IPS-NIHi7 (cell line): ENCODE measurements around the gene AGER.
A peak's percentile ranks its signal among the peaks of the same experiment; 100 is the strongest.
"Not testable (repeated sequence)": the region's sequence is repeated elsewhere in the genome, so short reads cannot be mapped to it uniquely, and the experiment has no call there.

Experiments used
- DNase-seq: peaks from one replicate; pipeline ENCODE4 v3.0.0; 2012; ENCODE audit warnings: mixed read lengths; ENCODE audit errors: extremely low spot score

The AGER gene

DNA sequence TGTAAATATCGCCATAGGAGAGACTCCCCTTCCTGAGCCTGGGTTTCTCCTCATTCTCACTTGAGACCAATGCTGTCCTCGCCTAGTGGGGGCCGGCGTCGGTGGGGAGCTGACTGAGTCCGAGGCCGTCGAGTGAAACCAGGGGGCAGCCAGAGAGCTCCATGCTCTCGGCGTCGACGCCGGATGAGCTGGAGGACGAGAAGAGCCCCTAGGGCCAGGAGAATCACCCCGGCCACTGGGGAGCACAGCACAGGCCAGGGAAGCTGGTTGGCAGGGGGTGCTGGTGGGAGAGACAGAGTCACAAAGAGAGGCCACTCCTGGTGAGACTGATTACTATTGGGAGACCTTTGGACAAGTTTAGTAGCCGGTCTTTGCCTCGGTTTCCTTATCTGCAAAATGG is 14.8 kb upstream of the AGER start:
- no peak for DNase-seq

DNA sequence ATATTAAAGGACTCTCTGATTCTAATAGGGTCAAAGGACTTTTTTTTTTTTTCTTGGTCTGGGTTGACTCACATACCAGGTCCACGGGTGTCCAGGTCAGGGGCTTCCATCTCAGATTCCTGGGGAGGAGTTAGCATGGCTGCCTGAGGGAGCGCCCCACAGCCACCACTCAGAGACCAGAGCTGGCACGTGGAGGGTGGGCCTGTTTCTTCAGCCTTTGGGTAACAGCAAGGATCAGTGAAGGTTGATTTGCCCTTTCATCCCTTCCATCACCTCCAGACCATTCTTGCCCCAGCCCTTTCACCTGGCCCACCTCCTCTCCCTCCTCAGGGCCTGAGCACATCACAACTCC is 14.3 kb upstream of the AGER start:
- DNase-seq: no peak

DNA sequence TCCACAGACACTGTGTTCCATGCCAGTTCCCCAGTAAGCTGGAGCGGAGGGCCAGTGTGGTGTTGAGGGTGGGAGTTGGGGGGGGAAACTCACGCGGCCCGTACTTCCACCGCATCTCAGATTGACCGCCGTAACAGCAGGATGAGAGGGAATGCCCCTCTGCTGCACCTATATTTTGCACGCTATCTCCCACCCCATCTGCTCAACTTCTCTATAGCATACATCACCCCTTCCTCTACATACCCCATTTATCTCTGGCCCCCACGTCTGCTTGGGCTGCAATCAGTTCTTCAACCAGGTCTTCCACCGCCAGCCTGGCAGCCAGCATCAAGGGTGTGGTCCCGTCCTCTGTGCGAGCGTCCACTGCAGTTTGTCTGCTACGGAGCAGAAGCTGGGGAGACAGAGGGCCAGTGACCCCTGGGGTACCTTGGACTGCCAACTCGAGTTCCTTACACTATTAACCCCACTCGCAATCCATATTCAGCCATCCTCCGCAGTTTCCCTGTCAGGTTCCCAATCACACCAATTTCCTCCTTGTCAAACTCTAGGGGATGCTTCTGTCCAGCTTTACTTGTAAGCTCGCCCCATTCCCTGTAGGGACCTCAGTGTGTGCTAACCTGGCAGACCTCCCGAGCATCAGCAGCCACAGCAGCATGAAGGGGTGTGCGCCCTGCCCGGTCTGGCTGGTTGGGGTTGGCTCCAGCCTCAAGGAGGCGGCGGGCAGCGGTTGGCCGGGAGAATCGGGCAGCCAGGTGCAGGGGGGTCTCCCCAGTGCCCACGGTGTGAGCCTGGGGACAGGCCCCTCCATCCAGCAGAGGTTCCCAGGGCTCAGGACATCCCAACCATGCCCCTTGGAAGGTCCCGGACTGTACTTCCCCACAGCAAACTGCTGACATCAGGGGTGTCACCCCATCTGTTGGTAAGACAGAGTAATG is 12.9 kb upstream of the AGER start:
- DNase-seq: no peak

DNA sequence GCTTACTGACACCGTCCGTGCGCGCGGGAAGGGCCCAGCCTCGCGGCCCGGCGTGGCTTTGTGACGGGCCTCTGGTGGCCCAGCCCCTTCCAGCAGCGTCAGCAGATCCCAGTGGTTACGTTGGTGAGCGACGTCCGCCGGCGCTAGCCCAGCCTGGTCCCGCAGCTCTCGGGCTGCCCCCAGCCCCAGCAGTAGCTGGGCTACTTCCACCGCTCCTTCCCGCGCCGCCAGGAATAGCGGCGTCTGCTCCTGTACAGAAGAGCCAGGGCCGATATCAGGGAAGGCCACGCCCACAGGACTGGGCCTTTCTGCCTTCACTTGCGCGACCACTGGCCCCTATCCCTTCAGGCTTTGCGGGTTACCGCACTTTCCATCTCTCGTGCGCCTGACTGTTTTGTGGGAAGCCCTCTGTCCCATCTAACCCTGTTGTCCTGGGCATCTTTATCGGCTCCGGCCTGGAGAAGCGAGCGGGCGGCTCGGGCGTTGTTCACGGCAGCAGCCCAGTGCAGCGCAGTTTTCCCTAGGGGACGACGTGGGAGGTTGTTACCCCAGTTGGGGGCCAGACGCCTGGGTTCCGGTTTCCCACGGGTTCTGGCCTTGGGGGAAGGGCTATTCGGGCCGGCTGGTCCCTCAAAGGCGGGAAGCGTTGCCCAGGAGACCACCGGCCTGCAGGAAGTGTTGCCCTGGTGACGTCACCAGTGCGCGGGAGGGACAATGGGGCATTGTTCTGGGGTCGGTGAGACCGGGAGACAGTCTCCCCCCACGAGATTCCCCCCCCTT is 12.0 kb upstream of the AGER start:
- DNase-seq: peak; percentile 84

DNA sequence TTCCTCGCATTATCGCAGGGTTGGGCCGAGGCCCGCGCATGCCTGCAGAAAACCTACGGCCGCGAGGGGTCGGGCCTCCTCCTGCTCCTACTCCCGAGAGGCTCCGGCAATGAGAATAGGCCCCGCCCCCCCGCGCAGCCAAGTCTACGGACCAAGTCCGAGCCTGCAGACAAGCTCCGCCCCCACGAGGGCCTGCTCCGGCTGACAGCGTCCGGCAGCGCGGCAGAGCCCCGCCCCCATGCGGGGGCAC is 11.5 kb upstream of the AGER start:
- peak; percentile 95 for DNase-seq

DNA sequence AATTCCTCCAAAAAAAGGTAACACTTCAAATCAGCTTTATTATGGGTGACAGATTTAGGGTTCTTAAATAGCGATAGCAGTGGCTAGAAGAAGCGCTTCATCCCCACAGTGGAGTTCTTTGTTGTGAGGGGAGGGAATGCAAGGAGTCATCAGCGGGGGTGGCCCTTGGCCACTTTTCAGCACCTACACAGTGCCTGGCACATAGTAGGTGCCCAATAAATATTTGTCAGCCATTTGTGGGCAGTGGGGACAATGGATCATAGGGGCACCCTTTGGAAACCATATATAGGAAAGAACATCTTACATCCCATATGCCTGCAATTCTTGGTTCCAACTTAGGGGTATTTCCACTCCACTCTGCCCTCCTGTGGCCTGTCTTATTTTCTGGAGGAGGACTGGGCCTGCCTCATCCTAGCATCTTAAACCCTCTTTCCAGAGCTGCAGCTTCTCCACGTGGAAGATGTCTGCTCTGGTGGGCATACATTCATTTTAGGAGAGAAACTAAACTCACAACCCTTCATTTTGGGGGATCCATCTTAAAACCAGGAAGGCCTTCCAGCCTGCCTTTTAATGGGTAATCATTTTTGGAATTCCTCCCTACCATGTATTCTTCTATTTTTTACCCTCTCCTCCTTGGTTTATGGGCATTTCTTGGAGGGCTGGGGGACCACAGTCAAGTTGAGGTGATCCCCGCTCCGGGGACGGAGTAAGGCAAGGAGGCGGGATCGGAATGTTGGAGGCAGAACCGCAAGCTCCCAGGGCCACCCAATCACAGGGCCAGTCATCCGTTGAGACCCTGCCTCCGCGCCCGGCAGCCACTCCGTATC is 11.0 kb upstream of the AGER start:
- DNase-seq: no peak

DNA sequence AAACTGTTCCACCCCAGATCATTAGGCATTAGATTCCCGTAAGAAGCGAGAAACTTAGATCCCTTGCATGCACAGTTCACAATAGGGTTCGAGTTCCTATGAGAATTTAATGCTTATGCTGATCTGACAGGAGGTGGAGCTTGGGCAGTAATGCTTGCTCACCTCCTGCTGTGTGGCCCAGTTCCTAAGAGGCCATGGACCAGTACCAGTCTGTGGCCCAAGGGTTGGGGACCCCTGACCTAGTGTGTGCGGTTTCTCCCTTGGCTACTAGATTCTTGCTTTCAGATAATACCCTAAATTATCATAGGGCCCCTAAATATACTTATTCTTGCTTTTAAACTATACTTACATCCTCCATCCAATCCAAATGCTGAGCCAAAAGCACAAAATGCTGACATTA is 10.3 kb upstream of the AGER start:
- DNase-seq: no peak

DNA sequence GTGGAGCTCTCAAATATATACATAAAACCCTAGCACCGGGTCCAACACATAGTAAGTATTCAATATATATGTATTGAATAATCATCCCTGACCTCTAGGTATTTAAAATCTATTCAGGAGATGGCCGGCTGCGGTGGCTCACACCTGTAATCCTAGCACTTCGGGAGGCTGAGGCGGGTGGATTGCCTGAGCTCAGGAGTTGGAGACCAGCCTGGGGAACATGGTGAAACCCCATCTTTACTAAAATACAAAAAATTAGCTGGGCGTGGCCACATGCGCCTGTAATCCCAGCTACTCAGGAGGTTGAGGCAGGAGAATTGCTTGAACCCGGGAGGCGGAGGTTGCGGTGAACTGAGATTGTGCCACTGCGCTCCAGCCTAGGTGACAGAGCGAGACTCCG is 9.0 kb upstream of the AGER start:
- not testable (repeated sequence) for DNase-seq

DNA sequence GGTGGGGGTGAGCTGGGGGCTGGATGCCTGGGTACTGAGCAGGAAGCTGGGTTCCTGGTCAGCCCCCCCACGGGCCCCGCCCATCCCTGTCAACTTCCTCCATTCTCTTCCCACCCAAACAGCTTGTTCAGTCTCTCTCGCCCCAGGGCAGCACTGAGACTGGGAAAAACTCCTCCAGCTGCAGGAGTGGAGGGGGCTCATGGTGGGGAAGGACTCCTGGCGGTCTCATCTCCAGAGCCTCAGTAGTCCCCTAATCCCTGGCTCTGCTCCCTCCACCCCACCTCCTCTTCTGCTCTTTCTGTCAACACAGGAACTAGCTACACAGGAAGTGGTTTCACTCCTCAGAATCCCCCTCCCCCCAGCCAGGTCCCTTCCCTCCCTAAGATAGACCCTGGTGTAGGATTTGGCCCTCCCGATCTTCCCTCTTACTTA is 8.6 kb upstream of the AGER start, which contains the start of gene GPSM3:
TSS of gene GPSM3 (minus strand) at position 36 of the 432 bp plus-strand sequence. CDS start 130 bp downstream, outside the sequence.
- no peak for DNase-seq

DNA sequence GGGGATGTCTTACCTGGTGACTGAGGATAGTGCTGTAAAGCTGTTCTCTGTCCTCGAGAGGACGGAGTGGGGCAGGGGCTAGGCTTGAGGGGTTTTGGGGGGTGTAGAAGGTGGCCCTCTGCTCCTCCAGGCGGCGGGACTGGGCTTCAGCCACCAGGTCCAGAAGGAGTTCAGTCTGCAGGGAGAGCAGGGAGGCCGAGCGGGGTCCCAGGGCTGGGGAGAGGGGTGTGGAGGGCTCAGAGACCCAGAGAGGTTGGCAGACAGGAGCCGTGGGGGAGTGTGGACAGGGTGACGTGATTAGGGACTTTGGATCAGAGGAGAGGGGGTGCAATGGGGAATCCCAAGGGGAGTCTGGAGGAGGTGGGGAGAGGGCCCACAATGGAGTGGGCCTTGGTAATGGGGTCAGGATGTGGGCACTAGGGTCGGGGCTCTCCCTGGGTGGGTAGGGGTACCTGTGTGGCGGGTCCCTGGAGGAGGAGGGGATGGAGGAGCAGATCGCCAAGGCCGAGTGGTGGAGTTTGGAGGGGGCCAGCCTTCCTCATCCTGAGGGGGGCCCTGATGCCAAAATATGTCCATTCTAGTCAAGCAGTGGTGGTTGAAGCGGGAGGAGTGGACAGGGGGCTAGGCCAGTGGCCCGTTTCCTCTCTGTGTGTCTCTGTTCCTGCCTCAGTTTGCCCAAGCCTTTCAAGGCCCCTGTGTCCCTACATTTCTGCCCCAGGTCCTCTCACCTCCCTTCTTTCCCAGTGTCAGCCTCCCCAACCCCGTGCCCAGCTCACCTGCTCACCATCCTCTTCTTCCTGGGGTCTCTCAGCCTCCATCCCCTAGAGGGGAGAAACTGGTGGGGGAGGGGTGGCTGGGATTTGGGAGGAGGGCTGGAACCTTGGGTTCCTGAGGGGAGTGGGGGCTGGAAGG is 7.9 kb upstream of the AGER start:
- DNase-seq: no peak

DNA sequence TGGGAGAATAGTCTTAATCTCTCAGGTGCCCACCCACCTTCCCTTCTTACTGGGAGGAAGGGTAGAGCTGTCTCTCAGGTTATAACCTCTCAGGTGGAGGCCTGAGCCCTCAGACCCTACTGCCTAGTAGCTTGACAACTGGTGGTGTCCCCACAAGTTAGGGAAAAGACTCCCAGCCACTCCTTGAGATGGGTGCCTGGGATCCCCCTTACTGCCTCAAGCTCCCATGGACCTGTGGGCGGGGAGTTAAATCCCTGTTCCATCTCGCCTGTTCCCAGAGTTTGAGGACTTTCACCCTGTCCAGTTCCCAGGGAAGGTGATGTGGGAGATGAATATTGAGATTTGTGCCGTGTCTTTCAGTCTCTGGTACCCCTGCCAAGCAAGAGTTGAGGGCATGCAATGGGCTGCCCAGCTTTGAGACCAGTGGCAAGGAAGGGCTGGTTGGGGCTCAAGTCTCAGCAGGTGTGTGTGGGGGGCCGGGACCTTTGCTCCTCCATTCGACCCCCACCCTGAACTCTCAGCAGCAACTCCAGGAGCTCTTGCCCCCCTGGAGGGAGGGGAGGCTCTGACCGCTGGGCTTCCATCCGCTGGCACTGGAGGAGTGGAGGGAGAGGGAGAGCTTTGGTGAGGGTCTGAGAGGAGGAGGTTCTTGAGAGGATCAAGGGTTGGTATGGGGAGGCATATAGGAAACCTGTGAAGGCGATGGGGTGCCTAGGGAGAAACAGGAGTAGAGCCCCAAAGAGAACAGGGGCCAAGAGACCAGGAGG is 7.0 kb upstream of the AGER start:
- DNase-seq: no peak

DNA sequence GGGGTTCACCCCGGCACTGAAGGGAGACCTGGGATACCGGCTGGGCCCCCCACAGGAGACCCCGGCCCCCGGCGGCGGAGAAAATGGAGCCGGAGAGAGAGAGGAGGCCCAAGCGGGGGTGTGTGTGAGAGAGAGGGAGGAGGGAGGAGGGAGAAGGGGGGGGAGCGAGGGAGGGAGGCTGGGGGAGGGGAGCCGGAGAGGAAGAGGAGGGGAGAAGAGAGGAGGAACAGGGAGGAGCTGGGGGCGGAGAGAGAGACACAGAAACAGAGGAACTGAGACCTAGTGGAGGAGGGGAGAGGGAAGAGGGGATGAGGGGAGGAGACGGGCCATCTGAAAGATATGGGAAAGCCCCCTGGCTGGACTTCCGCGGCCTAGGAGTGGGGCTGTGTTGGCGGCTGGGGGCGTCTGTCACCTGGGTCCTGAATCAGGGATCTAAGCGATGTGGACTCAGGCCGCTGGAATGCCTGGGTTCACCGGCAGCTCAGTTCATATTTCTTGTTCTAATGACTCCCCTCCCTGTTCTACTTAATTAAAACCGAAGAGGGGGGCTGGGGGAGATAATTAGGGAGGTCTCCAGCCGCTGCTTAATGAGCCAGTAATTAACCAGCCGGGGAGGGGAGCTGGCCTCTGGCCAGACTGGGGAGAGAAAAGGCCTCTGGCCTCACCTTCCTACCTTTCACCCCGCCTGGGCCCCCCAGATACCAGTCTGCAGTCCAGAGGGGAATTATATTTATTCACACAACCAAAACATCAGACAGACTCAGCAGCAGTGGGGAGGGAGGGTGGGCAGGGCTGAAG is 6.2 kb upstream of the AGER start, which contains the start of gene PBX2:
TSS of gene PBX2 (minus strand) at position 149 of the 798 bp plus-strand sequence. CDS start 287 bp downstream, outside the sequence.
- peak; percentile 77 for DNase-seq

DNA sequence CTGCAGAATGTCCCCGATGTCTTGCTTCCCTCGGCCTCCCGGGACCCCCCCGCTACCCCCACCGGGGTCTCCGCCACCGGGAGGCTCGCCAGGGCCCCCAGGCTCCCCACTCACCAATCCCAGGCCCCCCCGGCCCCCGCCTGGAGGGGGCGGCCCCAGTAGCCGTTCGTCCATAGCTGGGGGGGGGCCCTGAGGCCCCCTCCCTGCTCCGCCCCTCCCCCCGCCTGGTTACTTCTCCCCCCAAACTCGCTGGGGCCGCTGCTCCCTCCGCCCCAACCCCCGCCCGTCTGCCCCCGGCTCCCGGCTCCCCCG is 5.6 kb upstream of the AGER start:
- no peak for DNase-seq

DNA sequence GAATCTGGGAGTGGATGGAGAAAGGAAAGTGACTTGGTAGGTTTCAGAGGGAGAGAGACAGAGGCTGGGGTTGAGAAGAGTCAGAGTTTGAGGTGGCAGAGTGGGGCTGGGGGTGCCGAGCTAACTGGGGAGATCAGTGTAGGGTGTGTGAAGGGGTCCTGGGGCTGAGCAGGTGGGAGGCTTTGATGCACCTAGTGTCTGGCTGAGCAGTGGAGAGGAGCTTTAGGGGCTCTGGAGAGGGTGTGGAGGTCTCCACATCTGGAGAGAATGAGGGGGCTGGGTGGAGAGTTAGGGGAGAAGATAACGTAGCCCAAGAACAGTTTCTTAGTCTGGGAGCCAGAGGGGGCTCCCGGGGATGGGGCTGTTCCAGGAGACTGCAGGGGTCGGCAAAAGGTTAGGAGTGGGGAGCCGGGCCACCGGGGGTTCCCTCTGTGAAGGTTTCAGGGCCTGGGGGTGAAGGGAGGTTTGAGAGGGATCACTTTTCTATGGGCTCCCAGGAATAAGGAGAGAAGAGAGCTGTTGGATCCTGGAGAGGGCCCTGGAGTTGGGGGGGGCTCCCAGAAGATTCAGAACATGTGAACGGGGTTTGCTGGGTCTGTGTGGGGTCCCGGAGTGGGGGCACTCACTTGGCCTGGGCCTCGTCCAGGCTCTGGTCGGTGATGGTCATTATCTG is 5.2 kb upstream of the AGER start:
- no peak for DNase-seq

DNA sequence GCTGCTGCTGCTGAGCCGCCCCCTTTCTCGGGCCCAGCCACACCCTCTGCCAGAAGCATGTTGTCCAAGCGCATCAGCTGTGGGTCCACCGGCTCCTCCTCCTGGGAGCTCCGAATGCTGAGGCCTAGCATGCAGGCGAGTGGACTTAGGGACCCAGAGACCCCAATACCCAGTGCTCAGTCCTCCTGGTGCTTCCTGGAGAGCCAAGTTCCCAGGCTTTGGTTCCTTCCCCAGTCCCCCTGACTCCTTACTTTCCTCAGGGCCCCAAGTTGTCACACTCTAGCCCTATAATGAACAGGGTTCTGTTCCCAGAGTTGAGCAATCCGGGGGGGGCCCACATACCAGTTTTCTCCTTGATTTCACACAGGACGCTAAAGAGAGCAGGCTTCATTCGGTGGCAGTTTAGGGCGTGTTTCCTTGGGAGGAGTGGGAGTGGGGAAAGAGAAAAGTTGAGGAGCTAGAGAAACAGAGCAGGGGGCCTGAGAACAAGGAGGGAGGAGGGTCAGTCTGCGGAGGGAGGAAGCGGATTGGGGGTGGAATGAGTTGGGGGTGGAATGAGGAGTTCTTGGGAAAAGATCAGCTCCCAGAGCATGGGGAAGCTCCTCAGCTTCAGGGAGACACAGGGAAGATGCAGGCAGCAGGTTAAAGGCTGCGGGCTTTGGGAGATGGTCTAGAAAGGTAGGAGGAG is 4.5 kb upstream of the AGER start:
- DNase-seq: no peak

DNA sequence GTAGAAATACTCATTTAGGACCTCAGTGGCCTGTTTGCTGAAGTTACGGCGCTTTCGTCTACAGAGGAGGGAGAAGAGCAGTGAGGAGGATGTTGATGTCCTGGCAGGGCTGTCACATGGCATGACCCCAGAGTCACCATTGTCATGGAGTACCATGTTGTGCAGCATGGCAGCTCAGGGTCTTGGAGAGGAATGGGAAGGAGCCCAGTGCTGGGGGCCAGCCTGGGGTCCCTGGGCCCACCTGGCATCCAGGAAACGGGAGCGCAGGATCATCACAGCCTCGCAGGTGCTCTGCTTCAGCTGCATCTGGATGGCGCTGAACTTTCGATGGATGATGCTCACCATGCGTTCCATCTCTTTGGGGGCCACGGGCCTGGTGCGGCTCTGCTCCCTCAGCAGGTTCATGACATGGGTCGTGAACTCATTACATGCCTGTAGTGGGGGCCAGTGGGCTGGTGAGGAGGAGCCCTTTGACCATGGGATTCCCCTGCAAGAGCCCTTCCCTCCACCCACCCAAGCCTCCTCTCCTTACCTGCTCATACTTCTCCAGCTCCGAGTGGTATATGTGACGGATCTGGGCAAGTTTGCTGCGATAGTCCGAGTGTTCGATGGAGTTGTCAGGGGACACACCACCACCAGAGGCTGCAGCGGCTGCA is 3.8 kb upstream of the AGER start:
- DNase-seq: not testable (repeated sequence)

DNA sequence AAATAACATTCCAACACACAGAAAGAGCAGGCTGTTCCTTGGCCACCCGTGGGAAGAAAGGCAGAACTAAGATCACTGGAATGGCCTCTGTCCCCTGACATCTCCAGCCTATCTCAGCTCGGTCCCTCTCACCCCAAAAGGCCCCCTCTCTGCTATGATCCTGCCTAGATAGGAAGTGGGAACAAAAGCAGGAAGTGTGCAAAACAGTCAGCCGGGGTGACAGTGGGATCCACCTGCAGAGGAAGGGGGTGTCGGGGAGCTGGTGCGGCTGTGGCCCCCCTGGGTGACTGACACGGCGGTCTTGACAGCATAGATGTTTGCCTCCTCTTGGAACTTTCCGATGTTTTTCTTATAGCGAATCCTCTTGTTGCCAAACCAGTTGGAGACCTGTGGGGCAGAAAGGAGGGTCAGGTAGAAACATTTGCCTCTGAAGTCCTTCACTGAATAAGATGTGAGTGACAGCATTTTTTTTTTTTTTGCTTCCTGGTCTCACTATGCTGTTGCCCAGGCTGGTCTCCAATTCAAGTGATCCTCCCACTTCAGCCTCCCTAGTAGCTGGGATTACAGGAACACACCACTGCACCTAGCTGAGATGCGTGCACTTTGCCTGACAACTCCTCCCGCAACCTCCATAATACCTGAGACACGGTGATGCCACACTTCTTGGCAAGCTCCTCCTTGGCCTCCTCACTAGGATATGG is 3.1 kb upstream of the AGER start:
- DNase-seq: no peak
